Activated CD4-positive, alpha-beta T cell treated with anti-CD3 and anti-CD28 coated beads for 36 hours (primary cell): Measurements from ENCODE around the gene C1orf174. TPM values are rescaled to one million over a fixed set of nuclear protein-coding genes. Genes with fewer than 3 reads are reported as not detected.

Experiments
- total RNA-seq, 2 experiments: library from RNA; stranded (reverse); gene quantifications; one replicate each; pipeline ENCODE4 v1.2.3, GENCODE V29; 2021

C1orf174 gene
- total RNA-seq, 2 experiments from 2014 or later: 39.8 to 49.4 TPM

Other genes with a start within 250 kb of the C1orf174 start
- under 1 TPM; 0.32 to 0.40 TPM for gene TP73, start 247.8 kb downstream of the C1orf174 start, total RNA-seq
- not detected for gene CCDC27, start 147.8 kb downstream of the C1orf174 start, total RNA-seq
- 1 to 10 TPM; 3.0 to 4.2 TPM for gene SMIM1, start 127.5 kb downstream of the C1orf174 start, total RNA-seq
- 10 to 100 TPM; 34.8 to 38.7 TPM for gene LRRC47, start 103.8 kb downstream of the C1orf174 start, total RNA-seq
- gene CEP104, start 43.1 kb downstream of the C1orf174 start, total RNA-seq: 10 to 100 TPM; 33.6 to 35.5 TPM
- gene DFFB, start 42.8 kb downstream of the C1orf174 start, total RNA-seq: 1 to 10 TPM; 7.2 to 8.4 TPM